NCI-H146 treated with DMSO at 0.1 percent for 48 hours (cell line): ENCODE data around the gene ANKS3.

ENCODE experiments used
- DNase-seq: peaks from one replicate; lab custom pipeline; 2025; ENCODE audit not compliant: unreplicated experiment; lab: John Stamatoyannopoulos, UW

Gene ANKS3, protein sequence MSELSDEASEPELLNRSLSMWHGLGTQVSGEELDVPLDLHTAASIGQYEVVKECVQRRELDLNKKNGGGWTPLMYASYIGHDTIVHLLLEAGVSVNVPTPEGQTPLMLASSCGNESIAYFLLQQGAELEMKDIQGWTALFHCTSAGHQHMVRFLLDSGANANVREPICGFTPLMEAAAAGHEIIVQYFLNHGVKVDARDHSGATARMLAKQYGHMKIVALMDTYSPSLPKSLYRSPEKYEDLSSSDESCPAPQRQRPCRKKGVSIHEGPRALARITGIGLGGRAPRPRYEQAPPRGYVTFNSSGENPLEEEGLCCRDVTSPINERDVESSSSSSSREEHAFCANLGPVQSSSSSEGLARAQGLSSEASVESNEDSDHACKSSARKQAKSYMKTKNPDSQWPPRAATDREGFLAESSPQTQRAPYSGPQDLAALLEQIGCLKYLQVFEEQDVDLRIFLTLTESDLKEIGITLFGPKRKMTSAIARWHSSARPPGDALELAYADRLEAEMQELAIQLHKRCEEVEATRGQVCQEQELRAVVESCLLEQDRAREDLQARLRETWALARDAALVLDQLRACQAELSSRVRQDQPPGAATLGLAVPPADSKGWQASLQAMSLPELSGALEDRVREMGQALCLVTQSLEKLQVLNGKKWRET

DNA sequence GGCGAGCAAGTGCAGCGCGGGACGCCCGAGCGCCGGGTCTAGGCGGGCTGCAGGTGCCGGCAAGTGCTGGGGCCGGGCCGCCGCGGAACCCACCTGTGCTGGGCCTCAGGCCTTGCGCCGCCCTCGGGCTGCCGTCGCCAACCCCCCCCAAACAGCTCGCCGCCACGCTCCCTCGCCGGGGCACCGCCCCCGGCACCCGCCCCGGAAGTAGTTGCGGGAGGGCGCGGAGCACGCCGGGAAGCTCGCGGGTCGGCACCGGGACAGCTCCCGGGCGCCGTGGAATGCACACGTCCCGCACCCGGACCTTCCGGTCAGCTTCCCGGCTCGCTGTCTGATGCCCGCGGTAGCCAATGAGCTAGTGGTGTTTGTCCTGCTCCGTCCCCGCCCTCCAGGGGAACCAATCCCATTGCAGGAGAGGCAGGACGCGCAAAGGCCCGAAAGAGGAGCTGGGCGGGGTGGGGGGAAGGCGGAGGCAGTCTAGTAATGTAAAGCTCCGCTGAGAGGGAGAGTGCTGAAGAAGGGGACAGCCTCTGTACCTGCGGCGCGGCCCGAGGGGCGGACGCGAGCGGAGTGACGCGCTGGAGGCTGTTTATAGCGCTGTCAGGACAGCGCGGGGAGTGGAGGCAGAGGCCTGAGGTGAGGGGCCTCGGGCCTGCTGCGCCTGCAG is at the start of gene ANKS3, which contains the start of gene DNAAF8:
Gene ANKS3, minus strand, starts transcription at position 209 of the 667 bp plus-strand sequence. CDS start 4,122 bp downstream, outside the sequence.
Gene DNAAF8, plus strand, starts transcription at position 475 of the 667 bp plus-strand sequence. CDS start 1,978 bp downstream, outside the sequence.
- peak; percentile 91 for DNase-seq

GRCh38 chr16:4783251-4783950 is 49.3 kb upstream of the ANKS3 start:
- no peak for DNase-seq

DNA sequence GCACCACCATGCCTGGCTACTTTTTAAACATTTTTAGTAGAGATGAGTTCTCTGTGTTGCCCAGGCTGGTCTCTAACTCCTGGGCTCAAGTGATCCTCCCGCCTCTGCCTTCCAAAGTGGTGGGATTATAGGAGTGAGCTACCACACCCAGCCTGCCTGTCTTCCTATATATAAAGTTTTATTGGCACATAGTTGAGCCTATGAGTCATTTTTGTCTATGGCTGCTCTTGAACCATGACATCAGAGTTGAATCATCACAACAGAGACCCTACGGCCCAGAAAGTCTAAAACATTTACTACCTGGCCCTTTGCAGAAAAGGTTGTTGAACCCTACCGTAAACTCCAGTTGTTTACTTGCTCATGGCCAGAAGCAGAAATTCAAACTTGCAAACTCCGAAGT is 46.2 kb upstream of the ANKS3 start:
- DNase-seq = no peak

GRCh38 chr16:4778050-4778392 is 44.0 kb upstream of the ANKS3 start:
- DNase-seq = no peak

DNA sequence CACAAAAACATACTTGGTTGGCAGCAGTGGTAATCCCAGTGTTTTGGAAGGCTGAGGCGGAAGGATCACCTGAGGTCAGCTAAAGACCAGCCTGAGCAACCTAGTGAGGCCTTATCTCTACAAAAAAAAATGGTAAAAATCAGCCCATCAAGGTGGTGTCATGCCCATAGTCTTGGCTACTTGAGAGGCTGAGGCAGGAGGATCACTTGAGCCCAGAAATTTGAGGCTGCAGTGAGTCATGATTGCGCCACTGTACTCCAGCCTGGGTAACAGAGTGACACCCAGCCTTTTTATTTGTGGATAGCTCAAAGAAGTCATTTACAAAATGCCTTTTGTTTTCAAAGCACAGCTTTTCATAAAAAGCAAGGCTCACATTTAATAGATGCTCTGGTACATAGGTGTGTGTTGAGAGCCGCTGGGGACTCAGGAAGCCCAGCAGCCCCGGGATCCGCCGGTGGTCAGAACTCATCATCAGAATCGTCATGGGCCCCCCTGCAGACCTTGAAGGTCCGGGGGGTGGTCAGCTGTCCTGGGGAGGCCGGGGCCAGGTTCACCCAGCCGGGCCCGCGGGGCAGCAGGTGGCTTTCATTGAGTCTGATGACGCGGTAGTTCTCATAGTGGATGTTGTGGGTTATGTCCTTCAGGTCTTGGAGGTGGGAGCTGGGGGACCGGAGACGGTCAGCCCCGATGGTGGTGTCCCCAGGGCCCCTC is 43.4 kb upstream of the ANKS3 start:
- DNase-seq = no peak

- DNase-seq = no peak
Observed at GRCh38 chr16:4776141-4776705, 42.2 kb upstream of the ANKS3 start.

DNA sequence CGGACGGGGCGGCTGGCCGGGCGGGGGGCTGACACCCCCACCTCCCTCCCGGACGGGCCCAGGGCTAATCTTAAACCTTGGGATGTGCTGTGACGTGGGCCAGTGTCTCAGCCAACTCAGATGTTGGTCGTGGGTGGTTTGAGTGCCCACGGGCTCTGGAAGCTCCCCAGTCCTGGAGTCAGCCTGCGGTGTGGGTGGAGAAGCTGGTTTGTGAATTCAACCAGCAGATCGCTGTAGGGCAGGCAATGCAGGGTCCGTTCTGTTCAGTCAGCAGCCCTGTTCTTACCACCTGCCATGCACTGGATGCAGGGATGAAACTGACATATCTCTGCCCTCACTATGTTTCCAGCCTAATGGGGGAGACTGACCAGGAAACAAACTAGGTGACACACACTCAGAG is 40.9 kb upstream of the ANKS3 start:
- no peak for DNase-seq

GRCh38 chr16:4772351-4772750 is 38.3 kb upstream of the ANKS3 start:
- DNase-seq = no peak

DNA sequence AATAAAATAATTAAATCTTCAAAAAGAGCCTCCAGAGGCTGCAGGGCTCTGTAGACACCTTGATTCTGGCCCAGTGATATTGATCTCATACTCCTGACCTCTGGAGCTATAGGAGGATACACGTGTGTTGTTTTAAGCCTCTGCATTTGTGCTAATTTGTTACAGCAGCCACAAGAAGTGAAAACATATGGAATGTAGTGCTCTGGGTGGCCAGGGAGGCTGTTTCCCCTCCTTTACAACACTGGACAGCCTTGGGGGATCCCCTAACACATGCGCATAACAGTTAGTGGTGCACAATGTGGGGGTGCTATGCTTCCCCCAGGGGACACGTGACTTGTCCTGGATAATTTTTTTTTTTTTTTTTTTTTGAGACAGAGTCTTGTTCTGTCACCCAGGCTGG is 37.6 kb upstream of the ANKS3 start:
- DNase-seq = no peak

DNA sequence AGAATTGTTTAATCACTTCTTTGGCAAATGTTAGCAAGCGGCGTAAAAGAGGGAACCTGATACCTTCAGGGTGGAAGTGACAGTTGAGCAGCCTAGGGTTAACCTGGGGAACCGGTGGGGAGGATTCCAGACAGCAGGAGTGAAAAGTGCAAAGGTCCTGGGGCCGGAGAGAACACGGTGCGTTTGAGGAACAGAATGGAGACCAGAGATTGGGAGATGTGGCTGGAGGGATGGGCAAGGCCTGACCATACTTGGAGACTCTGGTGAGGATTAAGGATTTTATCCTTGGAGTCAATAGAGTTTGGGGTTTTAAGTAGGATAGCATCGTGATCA is 35.2 kb upstream of the ANKS3 start:
- peak; percentile 8 for DNase-seq

DNA sequence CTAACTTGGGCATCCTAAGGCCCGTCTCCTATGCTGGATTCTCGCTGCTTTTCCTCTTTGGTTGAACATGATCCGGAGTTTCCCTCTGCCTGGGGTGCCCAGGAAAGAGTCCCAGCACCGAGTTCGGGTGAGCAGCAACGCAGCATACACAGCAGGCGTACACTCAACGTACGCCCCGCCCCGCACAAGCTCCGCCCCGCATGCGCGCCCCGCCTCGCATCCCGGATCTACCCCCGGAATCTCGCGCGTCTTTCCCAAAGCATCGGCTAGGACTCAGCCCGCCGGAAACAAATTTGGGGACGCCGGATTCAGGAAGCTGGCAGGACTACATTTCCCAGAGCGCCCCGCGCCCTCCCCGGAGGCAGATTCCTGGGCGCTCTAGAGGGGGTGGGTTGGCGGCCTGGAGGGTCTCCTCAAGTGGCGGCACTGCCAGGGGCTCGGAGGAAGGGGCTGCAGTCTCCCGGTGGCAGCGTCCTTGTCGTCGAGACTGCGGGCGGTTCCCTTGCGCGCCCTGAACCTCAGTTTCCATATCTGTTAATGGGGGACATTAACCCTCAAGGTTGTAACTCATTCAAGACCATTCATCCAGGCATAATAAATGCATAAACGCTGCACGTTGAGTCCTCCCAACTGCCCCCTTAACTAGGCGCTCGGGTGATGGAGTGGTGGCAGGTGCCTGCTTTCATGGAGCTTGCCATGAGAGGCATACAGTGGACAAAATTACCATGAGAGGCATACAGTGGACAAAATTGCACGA is 34.7 kb upstream of the ANKS3 start:
- peak; percentile 90 for DNase-seq

GRCh38 chr16:4767872-4768548 is 33.9 kb upstream of the ANKS3 start:
- DNase-seq = peak; percentile 74

DNA sequence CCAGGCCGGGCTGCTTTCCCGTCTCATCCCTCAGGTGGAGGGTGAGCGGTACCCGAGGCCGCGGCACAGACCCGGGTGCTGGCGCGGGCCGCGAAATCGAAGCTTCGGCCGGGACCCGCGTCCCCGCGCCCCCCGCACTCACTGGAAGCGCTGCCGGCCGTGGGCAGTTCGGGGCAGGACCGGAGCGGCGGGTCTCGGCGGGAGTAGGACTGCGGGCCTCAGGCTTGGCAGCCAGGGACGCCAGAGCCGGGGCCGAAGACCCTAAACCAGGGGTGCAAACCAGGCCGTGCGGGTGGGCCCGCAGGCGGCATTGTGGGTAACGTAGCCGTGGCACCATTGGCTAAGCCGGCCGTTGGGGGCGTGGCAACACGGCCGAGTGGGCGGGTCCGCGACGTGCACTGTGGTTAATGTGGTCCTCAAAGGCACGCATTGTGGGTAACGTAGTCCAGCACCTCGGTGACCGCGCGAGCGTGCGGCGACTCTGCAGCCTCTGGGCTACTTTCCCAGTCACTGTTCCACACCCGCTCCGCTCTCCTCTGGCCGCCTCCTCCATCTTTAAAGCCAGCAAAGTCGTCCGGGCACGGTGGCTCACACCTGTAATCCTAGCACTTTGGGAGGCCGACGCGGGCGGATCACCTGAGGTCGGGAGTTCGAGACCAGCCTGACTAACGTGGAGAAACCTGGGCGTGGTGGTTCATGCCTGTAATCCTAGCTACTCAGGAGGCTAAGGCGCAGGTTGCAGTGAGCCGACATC is 33.0 kb upstream of the ANKS3 start, which contains the start of gene ZNF500:
Gene ZNF500, minus strand, starts transcription at position 288 of the 754 bp plus-strand sequence. CDS start 1,184 bp downstream, outside the sequence.
- peak; percentile 96 for DNase-seq

- peak; percentile 9 for DNase-seq
Observed at GRCh38 chr16:4765511-4766474, 31.7 kb upstream of the ANKS3 start.

DNA sequence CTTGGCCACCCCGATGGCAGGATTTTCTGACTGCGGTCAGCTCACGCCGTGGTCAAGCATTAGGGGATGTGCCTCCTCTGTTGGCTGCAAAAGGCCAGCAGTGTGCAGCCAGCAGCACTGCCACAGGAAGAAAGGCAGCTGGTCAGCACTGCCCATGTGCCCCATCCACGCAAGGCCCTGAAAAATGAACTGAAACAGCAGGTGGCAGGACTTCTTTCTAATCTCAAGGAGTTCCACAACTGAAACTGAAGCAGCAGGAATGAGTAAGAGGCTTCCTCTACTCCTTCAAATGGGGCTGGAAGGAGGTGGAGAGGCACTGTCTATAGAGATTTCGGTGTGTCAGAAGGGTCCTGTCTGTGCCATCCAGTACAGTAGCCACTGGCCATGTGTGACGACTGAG is 29.7 kb upstream of the ANKS3 start:
- no peak for DNase-seq

DNA sequence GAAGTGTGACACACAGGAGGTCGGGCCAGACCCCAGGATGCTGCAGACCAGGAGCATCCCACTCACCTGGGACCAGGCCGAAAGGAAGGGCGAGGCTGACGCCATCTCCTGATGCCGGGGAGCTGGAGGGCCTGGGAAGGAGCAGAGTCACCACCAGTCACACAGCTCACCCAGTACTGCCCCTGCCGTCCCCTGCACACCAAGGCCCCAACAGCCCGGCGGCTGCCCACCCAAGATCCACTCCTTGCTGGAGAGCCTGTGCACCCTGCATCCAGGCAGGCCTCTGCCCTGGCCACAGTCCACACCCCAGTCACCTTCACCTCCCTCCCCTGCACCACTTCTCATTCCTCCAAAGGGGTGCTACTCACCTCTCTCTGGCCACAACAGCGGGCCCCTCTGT is 28.1 kb upstream of the ANKS3 start:
- DNase-seq = no peak

DNA sequence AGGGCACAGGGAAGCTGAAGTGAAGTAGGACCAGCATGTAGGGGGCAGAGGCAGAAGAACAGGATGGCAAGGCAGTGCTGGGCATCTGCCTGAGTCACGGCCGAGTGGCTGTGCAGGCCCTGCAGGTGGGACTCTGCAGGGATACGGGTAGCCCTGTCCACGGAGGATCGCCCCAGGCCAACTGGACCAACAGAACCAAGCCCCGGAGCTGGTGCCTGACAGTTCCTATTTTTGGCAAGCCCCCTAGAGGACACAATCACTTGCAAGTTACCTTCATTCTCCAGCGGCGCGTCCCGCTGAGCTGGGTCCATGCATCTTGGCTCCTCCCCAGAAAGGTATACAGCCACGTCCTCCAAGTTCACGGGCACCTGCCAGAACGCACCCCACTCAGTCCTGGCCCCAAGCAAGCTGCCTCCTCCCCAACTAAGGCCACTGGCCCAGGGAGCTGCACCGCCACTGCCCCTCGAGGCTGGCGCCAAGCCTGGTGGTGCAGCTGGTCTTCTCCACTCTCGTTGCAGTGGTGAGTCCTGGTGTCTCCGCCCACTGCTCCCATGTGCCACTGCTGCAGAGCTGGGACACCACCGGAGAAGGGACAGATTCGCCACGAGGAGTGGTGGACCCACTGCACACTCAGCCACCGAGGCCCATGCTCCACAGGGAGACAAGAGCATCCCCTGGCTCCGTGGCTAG is 26.3 kb upstream of the ANKS3 start:
- no peak for DNase-seq
